GM19238 (cell line): ENCODE data around the gene FAM110A.
"Not testable (repeated sequence)": the region's sequence is repeated elsewhere in the genome, so short reads cannot be mapped to it uniquely, and the experiment has no call there.

Experiments
- DNase-seq: peaks from one replicate; pipeline ENCODE4 v3.0.0; 2011; ENCODE audit warnings: low spot score; ENCODE audit not compliant: insufficient read length

Gene FAM110A

DNA sequence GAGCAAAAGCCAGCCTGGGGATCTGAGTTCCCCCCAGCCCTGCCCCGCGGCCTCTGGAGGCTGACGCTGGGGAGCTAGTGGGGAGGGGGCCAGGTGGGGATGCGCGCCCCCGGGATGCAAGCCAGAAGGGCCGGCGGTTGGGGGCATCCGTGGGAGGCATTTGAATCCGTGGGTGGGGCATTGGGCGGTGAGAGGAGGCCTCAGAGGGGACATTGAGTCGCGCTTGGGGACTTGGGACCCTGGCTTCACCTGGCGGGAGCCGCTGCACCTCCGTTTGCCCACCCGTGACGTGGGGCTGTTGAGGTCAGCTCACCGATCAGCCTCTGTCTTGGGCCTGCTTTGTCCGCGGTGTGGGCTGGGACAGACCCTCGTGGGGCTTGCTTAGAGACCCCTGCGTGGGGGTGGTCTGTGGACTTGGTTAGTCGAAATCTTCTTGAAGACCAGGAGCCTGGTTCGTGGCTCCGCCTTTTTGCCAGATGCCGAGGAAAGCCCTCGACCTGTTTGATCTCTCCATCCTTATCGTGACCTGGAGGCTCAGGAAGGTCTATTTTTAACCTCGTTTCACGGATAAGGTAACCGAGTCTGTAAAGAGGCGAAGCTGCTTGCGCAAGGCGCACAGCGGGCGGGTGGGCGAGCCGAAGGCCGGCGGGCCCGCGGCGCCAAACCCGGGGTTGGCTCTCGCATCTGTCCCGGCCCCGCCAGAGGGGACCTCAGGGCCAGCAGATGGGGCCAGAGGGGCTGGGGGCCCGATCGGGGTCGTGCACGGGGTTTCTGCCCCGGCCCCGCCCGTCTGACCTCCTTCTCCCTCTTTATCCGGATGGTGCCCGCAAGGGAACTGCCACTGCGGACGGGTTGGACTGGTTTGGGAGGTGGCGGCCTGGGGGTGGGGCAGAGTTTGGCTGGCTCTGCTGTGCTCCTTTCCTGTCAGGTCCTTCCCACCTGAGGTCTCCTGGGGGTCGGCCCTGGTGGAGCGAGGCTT lies 8.3 kb downstream of the FAM110A start:
- DNase-seq: no peak

DNA sequence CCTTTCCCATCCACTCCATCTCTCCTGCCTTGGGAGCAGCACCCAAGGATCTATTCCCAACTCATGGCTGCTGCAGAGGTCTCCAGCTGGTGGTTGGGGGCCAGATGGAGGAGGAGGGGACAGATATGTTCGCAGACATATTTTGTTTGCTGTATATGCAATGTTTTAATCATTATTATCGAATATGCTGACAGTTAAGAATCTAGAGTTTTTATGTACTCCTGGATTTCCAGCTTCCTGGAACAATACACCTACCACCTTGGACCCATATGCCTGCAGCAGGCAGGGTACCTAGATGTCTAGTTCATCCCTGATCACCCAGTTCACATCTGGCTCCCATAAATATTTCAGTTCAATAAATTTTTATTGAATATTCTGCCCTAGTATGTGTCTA lies 9.0 kb downstream of the FAM110A start:
- DNase-seq: no peak

DNA sequence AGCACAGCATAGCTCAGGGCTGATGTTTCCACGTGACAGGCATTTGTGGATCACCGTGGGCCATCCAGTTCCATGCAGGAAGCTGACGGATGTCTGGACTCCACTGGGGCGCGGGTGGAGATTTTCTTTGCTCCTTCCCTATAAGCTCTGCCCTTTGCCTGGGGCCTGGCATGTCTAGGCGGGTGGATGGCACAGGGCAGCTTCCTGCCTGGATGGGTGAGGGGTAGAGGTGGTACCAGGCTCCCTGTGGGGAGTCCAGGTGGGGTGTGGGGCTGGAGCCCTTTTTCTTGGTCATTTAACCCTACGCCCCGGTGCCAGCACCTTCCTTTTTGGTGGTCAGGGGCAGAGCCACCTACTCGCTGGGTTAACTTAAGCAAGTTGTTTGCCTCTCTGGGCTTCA lies 10.4 kb downstream of the FAM110A start:
- no peak for DNase-seq

DNA sequence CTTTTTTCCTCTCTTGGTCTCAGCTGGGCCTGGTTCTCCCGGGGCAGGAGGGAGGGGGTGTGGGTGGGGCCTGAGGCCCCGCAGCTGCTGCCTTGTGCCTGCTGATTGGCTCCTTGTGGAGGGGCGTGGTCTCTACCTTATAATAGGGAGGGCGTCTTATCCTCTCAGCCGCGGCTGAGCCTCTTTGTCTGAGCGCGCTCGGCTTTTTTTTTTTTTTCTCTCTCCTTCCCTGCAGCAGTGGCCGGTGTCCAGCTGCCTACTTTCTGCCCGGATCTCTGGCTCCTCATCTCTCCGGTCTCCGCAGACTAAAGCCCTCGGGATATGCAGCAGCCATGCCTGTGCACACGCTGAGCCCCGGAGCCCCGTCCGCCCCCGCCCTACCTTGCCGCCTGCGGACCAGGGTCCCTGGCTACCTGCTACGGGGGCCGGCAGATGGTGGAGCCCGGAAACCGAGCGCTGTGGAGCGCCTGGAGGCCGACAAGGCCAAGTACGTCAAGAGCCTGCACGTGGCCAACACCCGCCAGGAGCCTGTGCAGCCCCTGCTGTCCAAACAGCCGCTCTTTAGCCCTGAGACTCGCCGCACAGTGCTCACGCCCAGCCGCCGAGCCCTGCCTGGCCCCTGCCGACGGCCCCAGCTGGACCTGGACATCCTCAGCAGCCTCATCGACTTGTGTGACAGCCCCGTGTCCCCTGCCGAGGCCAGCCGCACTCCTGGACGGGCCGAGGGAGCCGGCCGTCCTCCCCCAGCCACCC lies 11.1 kb downstream of the FAM110A start:
- peak; percentile 98 for DNase-seq

DNA sequence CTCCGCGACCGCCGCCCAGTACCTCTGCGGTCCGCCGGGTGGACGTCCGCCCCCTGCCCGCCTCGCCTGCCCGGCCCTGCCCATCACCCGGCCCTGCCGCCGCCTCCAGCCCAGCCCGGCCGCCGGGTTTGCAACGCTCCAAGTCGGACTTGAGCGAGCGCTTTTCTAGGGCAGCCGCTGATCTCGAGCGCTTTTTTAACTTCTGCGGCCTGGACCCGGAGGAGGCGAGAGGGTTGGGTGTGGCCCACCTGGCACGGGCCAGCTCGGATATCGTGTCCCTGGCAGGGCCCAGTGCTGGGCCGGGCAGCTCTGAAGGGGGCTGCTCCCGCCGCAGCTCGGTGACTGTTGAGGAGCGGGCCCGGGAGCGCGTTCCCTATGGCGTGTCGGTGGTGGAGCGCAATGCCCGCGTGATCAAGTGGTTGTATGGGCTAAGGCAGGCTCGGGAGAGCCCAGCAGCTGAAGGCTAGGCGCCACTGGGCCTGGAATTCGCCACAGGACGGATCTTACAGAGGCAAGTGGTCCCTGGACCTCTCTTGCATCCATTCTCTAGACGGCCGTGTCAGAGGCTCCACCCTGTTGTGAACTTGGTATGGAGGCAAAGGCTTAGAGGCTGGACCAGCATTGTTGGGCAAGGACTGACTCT lies 11.8 kb downstream of the FAM110A start:
- no peak for DNase-seq

DNA sequence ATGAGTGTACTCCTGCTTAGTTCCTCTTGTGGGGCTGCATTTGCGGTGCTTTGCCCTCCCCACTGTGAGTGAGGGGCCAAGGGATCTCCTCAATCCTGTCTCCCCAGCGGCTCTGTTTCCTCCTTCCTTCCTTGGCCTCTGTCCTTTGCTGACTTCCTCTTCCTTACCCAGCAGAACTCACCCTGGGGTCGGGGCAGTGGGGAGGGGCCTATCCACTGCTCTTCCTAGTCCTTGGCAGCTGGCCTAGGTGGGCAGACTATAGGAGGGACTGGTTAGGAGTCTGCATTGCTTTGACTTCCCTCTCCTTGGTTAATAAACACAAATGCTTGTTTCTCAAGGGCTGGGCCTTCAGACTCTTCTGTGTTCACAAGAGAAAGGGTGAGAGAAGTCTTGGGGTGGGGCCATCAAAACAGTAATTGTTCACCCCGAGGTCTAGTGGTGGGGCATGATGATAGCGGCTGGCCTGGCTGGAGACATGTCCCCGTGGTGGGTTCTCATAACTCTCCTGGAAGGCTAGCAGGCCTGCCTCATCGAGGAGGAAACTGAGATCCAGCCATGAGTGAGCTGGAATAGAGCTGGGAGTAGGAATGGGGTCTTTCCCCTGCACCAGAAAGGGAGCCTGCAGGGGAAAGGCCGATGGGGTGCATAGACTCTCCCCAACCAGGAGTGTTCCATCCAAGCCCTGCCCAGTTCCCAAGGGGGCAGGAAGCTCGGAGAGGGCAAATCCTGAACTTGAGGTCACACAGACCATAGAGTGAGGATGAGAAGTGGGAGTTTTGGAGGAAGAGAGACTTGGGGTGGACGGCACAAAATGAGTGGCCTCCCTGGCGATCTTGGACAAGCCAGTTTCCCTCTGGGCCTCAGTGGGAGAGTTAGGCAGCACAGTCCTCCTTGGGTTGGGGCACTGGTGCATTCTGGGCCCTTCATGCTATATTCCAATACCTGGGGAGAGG lies 12.7 kb downstream of the FAM110A start:
- no peak for DNase-seq

DNA sequence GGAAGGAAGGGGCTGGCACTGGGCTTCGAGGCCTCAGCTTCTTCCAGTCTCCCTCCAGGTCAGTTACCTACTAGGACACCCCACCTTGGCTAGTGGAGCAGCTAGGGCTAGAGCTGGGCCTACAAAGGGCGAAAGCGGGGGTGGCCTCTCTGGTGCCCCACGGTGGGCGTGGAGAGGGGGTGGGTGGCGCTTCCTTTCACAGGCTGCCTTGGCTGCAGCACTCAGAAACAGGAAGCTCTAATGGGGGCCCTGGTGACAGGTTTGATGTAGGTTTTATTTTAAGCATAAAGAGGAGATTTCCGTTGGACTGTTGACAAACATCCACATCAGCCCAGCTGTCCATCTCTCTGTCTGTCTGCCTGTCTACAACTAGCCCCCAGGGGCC lies 13.4 kb downstream of the FAM110A start:
- peak; percentile 59 for DNase-seq

DNA sequence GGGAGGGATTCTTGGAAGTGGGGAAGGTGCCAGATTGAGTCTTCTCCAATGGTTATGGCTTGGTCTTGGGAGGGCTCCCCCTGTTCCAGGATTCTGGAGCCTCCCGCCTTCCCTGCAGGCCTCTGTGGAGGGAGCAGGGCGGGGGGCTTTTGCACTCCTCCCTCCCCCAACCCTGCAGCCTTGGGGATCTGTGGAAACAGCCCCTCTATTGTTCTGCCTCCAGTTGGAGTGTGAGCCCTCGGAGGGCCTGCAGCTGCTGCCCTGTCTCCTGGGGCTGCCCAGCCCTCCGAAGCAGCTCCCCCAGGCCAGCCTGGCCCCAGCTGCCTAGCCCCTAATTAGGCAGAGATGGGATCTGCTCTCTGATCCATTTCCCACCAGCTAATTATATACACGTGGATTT lies 14.7 kb downstream of the FAM110A start:
- DNase-seq: no peak

DNA sequence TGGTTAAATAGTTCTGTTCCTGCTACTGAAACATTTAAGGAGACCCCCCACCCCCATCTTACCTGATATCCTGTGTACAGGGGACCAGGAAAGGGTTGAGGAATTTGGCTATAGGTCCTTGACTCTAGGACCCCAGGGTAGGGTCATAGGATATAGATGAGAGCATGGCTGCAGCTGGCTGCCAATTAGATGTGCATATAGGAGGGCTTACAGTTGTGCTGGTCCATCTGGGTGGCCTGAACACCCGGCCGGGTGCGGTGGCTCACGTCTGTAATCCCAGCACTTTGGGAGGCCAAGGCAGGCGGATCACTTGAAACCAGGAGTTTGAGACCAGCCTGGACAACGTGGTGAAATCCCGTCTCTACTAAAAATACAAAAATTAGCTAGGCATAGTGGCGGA lies 15.2 kb downstream of the FAM110A start:
- not testable (repeated sequence) for DNase-seq

DNA sequence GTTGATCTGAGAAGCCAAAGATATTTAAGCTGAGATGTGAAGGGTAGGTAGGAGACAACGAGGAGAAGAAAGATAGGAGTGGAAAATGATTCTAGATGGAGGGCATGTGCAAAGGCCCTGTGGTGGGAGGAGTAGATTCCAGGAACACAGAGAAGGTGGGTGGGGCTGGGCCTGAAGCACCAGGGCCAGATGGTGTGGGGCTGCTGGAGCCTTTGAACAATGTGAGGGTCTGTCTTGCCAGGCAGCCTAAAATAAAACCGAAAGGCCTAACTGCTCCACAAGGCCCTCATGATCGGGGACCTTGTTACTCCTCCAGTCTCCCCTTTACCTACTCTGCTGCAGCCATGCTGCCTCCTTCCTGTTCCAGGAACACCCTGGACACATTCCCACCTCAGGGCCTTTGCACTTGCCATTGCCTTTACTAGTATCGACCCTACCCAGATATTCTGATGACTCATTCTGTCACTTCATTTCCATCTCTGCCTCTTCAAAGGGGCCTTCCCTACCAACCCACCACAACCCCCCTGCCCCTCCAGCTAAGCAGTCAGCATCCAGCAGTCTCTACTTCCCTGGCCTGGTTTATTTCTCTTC lies 20.0 kb downstream of the FAM110A start:
- no peak for DNase-seq

DNA sequence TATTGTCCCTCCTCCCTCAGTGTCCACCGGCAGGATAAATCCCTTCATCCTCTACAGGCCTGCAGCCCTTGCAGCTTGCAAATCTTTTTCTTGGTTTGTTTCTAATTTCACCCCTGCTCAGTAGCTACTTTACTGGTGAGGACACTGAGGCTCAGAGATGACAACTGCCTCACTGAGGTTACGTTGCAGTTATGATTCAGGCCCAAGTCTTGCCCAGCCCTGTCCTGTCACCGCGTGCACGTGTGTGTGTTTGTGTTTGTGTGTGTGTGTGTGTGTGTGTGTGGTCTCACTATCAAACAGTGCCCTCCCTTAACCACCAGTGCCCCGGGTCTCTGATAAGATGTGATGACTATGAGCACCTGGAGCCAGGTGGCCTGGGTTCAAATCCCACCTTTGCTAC lies 21.1 kb downstream of the FAM110A start:
- DNase-seq: no peak

DNA sequence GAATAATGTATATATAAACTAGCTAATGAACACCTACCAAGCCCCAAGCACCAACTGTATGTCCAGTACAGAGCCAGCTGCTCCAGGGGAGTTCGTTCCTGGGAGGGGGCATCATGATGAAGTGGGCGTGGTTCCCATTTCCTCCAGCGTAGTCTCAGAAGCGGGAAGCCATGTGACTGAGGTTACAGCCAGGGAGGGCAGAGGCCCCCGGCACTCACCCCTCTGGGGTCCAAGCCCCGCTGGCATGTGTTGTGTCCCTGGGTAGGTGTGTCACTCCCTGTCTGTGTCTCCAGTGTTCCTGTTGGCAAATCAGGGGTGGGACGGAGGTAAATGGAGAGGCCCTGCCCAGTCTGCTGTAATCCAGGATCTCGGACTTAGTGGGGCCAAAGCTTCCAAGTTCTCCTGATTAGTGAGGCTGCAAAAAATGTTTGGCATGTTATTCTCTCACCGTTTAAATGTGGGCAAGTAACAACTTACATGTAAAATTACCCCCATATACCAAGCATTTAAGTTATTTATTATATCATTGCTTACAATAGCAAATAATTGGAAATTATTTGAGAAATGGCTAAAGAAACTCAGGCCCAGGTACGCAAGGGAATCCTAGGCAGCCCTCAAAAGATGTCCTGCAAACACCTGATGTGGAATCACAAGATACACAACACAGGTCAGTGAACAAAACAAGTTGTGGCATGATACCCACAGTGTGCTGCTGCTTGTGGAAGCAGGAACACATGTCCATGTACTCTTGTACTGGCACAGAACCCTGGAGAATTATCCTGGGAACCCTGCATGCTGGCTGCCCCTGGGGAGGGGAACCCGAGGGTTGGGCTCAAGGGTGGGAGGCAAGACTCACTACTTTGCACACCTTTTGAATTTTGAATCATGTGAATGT lies 22.2 kb downstream of the FAM110A start:
- DNase-seq: no peak

DNA sequence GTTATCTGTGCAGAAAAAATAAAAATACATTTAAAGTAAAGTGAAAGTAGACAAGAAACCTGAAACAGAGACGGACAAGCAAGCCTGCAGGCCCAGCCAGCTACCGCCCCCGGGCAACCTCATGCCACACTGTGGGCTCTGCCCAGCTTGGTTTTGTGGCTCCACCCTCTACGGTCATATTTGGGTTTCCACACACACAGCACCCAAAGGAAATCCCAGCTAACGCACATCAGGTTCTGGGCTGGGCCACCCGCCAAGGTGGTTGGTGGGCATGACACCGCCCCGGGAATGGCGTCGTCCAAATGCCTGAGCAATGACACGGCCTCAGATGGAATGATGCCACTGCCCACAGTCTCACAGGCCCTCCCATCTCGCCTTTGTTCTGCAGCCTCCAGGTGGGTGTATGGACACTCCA lies 22.9 kb downstream of the FAM110A start:
- DNase-seq: no peak

DNA sequence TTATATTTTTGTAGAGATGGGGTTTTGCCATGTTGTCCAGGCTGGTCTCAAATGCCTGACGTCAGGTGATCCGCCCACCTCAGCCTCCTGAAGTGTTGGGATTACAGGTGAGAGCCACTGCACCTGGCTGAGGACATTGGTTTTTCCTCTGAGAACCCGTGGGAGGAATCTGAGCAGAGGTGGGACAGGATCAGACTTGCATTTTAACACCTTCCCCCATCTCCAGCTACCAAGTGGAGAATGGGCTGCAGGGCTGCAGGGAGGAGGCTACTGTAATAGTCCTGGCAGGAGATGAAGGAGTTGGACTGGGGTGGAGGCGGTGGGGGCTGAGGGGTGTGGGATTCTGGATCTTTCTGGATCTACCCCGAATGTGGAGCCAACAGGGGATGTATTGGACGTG lies 24.5 kb downstream of the FAM110A start:
- no peak for DNase-seq

DNA sequence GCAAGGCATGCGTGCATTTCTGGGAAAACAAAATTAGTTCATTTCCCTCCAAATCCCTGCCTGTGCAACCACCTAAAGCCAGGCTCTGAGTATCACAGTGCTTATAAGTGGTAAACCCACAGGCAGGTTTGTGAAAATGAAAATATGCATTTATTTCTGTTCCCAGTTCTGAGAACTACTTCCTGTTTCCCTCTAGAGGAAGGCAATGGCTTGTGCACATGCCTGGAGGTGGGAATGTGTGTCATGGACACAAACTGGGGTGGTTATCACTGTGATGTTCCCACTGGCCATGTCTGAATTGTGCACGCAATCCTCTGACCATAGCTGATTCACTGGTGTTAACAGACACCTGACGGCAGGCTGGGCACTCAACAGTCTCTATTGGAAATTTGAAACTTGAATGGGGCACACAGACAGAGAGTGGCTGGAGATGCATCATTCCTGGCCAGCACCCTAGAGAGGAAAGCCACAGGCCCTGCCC lies 26.3 kb downstream of the FAM110A start:
- no peak for DNase-seq

DNA sequence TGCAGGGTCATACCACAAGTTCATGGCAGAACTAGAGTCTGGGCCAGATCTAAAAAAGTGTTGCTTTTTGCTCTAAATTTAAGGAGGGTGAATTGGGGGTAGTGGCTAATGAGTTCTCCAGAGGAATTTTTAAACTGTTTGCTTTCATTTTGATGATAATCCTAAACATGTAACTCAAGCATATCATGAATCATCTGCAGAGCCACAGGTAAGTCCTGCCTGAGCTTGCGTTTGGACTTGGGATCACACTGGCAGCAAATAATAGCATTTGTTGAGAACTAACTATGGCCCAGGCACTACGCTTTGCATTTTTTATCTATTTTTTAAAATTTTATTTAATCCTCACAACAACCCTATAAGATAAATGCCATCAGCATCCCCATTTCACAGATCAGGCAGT lies 27.4 kb downstream of the FAM110A start:
- DNase-seq: no peak

DNA sequence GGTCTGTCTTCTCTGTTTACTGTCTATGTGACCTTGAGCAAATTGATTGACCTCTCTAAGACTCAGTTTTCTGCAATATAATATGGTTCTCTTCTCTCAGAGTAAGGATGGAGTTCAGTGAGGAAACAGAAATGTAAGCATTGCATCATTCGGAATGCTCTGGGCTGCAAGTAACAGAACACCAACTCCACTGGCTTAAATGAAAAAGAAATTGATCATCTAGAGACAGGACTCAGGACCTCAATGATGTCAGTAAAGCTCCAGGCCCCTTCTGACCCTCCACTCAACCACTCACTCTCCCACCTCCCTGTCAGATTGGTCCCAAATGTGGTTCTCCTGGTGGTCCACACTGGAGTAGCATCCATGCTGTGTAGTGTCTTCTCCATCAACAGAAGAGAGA lies 31.9 kb downstream of the FAM110A start:
- no peak for DNase-seq

DNA sequence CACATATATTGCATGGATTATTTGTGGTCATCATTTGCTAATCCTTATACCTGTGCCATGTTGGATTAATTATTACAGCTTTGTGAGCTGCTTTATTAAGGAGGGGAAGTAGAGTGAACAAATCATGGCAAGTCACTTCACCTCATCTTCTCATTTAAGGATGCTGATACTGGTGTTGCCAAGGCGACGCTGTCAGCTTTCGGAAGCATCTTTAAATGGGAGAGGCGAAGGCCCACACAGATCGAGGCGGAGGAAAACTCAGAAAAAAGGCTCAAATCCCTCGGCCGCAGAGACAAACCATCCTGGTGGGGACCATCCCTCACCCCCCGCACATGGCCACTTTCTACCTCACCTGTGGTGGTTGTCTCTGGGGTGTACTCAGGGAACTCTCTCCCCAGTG lies 34.8 kb downstream of the FAM110A start:
- DNase-seq: no peak

DNA sequence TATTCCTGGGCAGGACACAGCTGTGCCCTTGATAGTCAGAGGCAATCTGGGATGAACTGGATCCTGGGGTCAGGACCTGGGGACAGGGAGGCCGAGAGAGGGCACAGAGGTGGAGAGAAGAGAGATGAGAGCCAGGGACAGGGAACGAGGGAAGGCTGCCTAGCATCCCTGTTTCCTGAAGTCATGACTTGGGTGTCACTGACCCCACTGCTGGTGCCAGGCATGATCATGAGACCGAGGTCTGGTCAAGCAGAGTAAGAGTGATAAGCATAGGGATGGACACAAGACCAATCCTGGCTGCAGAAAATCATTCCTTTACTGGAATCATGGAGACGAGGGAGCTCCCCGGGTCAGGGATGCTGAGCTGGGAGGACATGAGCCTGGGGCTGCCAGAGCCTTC lies 36.1 kb downstream of the FAM110A start:
- DNase-seq: no peak
